Measurements from ENCODE around the gene CACFD1.

Gene CACFD1

GRCh38 chr9:133457748-133458147 is 2.0 kb upstream of the CACFD1 start:
- TF ChIP-seq, protein P1, sequence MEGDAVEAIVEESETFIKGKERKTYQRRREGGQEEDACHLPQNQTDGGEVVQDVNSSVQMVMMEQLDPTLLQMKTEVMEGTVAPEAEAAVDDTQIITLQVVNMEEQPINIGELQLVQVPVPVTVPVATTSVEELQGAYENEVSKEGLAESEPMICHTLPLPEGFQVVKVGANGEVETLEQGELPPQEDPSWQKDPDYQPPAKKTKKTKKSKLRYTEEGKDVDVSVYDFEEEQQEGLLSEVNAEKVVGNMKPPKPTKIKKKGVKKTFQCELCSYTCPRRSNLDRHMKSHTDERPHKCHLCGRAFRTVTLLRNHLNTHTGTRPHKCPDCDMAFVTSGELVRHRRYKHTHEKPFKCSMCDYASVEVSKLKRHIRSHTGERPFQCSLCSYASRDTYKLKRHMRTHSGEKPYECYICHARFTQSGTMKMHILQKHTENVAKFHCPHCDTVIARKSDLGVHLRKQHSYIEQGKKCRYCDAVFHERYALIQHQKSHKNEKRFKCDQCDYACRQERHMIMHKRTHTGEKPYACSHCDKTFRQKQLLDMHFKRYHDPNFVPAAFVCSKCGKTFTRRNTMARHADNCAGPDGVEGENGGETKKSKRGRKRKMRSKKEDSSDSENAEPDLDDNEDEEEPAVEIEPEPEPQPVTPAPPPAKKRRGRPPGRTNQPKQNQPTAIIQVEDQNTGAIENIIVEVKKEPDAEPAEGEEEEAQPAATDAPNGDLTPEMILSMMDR (IDR thresholded peaks at IDR 0.05) = no peak
- H3K27ac ChIP-seq = no peak overlapping the region
- no peak overlapping the region for H3K4me3 ChIP-seq
- DNase-seq (ENCODE audit: low spot score) = no peak

- peak overlapping the region; percentile 94 for H3K4me3 ChIP-seq
- H3K27ac ChIP-seq = peak overlapping the region; percentile 96 to 98
Observed at GRCh38 chr9:133458643-133459312, 1.0 kb upstream of the CACFD1 start.

GRCh38 chr9:133460405-133461175 is 812 bp downstream of the CACFD1 start:
- peak overlapping the region; percentile 94 for H3K4me3 ChIP-seq
- TF ChIP-seq, protein P1 (IDR thresholded peaks at IDR 0.05) = no peak
- H3K27ac ChIP-seq = peak overlapping the region; percentile 96 to 98
- DNase-seq (ENCODE audit: low spot score) = peak; percentile 84

More at GRCh38 chr9:133458643-133459312, 1.0 kb upstream of the CACFD1 start:
- no peak for DNase-seq (ENCODE audit: low spot score)
- TF ChIP-seq, protein P1 (IDR thresholded peaks at IDR 0.05) = no peak

DNA sequence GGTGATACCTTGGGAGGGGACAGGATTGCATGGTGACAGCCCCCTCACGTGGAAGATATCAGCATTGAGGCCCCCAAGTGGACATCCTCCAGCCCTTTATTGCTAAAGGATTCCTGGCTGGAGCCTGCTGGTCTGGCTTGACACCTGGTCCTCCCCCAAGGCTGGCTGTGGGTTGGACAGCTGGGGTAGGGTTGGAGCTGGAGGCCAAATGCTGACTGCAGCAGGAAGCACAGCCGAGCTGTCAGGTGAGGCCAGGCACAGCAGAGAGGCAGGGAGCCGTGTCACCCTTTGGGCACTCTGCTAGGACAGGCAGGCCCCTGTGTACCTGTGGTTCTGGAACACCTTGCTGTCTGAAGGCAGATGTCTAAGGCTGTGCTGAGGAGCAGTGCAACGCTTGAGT is 2.2 kb downstream of the CACFD1 start:
- DNase-seq (ENCODE audit: low spot score) = no peak
- TF ChIP-seq, protein P1 (IDR thresholded peaks at IDR 0.05) = no peak
- no peak overlapping the region for H3K4me3 ChIP-seq
- no peak overlapping the region for H3K27ac ChIP-seq

DNA sequence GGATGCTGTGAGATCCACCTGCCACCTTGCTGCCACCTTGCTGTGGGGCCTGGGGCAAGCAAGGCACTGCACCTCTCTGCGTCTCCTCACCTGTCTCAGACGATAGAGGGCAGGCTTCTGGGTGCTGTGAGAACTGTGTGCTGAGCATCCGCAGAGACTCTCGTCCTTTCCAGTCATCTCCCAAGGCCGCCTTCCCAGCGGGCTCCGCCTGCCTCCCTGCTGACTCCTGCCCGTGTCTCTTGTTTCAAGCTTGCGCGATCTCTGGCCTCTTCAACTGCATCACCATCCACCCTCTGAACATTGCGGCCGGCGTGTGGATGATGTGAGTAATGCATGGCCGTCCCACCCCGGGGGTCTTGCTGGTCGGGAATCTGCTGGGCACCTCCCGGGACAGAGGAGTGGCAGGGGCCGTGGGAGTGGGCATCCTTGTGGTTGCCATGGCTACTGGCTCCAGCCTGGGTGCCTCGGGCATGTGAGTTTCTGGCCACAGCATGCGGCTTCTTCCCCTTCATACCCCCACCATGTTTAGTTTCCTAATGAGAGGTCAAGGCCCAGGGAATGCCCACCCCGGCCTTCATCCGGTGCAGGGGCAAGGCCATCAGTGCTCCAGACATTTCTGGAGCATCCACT is 3.6 kb downstream of the CACFD1 start:
- H3K27ac ChIP-seq = no peak overlapping the region
- DNase-seq (ENCODE audit: low spot score) = no peak

GRCh38 chr9:133463864-133464615 is 4.3 kb downstream of the CACFD1 start:
- no peak for DNase-seq (ENCODE audit: low spot score)

More for the DNA sequence above, 3.6 kb downstream of the CACFD1 start:
- TF ChIP-seq, protein P1 (IDR thresholded peaks at IDR 0.05) = no peak
- no peak overlapping the region for H3K4me3 ChIP-seq

More at GRCh38 chr9:133463864-133464615, 4.3 kb downstream of the CACFD1 start:
- no peak overlapping the region for H3K27ac ChIP-seq
- no peak overlapping the region for H3K4me3 ChIP-seq
- TF ChIP-seq, protein P1 (IDR thresholded peaks at IDR 0.05) = no peak

Measured in coronary artery (tissue), 2 donors.